IMR-90 (cell line): ENCODE measurements around the gene PFKP. TPM values are rescaled to one million over a fixed set of nuclear protein-coding genes. Genes with fewer than 3 reads are reported as not detected.

Experiments used
- ATAC-seq: fragments of 200-7000 bp; cut with Tn5 transposase; 2 replicates; pipeline ENCODE4 v1.9.1; 2020; ENCODE audit warnings: low read depth, mild to moderate bottlenecking, moderate library complexity
- BruUV-seq: library from RNA; stranded (reverse); fragments of 400-500 nt; replicated peaks from 2 replicates; lab custom pipeline; 2021; lab: Mats Ljungman, UMichigan
- CTCF ChIA-PET: fragments of 300-600 bp; formaldehyde crosslinking; extraction: SDS; loops from one replicate; lab custom pipeline; 2021; ENCODE audit warnings: antibody characterized with exemption; lab: Yijun Ruan, JAX
- POLR2A ChIA-PET: fragments of 300-600 bp; sonication (Branson Sonifier 250); formaldehyde crosslinking; loops from one replicate; lab custom pipeline; 2022; ENCODE audit warnings: antibody characterized with exemption; ENCODE audit not compliant: unreplicated experiment; lab: Charles Lee
- DNase-seq: peaks from one replicate; pipeline ENCODE4 v3.0.0; 2013
- H2AFZ ChIP-seq: replicated peaks from 2 replicates; pipeline ENCODE3; 2013; ENCODE audit warnings: low read length, mild to moderate bottlenecking; ENCODE audit not compliant: poor library complexity
- H2AK5ac ChIP-seq: 2 replicates; pipeline ENCODE4 v1.6.1; 2013; ENCODE audit warnings: low read depth, low read length, inconsistent platforms
- H2AK9ac ChIP-seq: replicated peaks from 2 replicates; pipeline ENCODE3; 2013; ENCODE audit warnings: mild to moderate bottlenecking, low read depth, low read length, moderate library complexity; ENCODE audit not compliant: poor library complexity
- H2BK120ac ChIP-seq: 2 replicates; pipeline ENCODE4 v1.6.1; 2013; ENCODE audit warnings: low read depth, low read length, inconsistent platforms
- H2BK15ac ChIP-seq: 3 replicates; pipeline ENCODE4 v1.6.1; 2013; ENCODE audit warnings: low read depth, low read length, inconsistent platforms
- H2BK20ac ChIP-seq: 2 replicates; pipeline ENCODE4 v1.6.1; 2013; ENCODE audit warnings: low read depth, mild to moderate bottlenecking, inconsistent platforms, low read length, moderate library complexity
- H2BK5ac ChIP-seq: 2 replicates; pipeline ENCODE4 v1.6.1; 2013; ENCODE audit warnings: mild to moderate bottlenecking, low read depth, low read length, inconsistent platforms; ENCODE audit not compliant: poor library complexity, severe bottlenecking
- H3K14ac ChIP-seq: replicated peaks from 2 replicates; pipeline ENCODE4 v1.6.1; 2013; ENCODE audit warnings: low read depth, low read length, inconsistent platforms
- H3K18ac ChIP-seq: 2 replicates; pipeline ENCODE4 v1.6.1; 2013; ENCODE audit warnings: low read depth, low read length, control low read depth
- H3K23ac ChIP-seq: 2 replicates; pipeline ENCODE4 v1.6.1; 2013; ENCODE audit warnings: low read depth, low read length, inconsistent platforms
- H3K27ac ChIP-seq: 2 replicates; pipeline ENCODE4 v1.5.1; 2013; ENCODE audit warnings: mild to moderate bottlenecking, control low read depth, low read length; ENCODE audit not compliant: insufficient read depth
- H3K27me3 ChIP-seq: 2 replicates; pipeline ENCODE4 v1.6.1; 2013; ENCODE audit warnings: low read length; ENCODE audit not compliant: control insufficient read depth, insufficient read depth
- H3K36me3 ChIP-seq: 2 replicates; pipeline ENCODE4 v1.6.1; 2013; ENCODE audit warnings: low read length, mixed read lengths; ENCODE audit not compliant: control insufficient read depth, insufficient read depth
- H3K4ac ChIP-seq: 2 replicates; pipeline ENCODE4 v1.6.1; 2013; ENCODE audit warnings: low read depth, low read length, inconsistent platforms
- H3K4me1 ChIP-seq: 2 replicates; pipeline ENCODE4 v1.6.1; 2013; ENCODE audit warnings: low read length, mixed read lengths; ENCODE audit not compliant: control insufficient read depth, insufficient read depth
- H3K4me2 ChIP-seq: 2 replicates; pipeline ENCODE4 v1.6.1; 2013; ENCODE audit warnings: low read depth, mild to moderate bottlenecking, control low read depth, low read length, moderate library complexity
- H3K4me3 ChIP-seq: 2 replicates; pipeline ENCODE4 v1.5.1; 2013; ENCODE audit warnings: low read depth, mild to moderate bottlenecking, control low read depth, low read length, moderate library complexity; ENCODE audit not compliant: insufficient read depth
- H3K56ac ChIP-seq: 2 replicates; pipeline ENCODE4 v1.6.1; 2013; ENCODE audit warnings: low read length, inconsistent platforms; ENCODE audit not compliant: insufficient read depth; ENCODE audit errors: extremely low read depth
- H3K79me1 ChIP-seq, 2 experiments: 2 replicates each; pipeline ENCODE4 v1.6.1; 2013; ENCODE audit warnings: low read length in 2 of 2, inconsistent platforms in 1 of 2, low read depth in 1 of 2
- H3K9ac ChIP-seq: 2 replicates; pipeline ENCODE4 v1.6.1; 2013; ENCODE audit warnings: low read depth, low read length, control low read depth
- H3K9me1 ChIP-seq: 2 replicates; pipeline ENCODE4 v1.6.1; 2013; ENCODE audit warnings: low read length, inconsistent platforms; ENCODE audit not compliant: insufficient read depth
- H3K9me3 ChIP-seq: 2 replicates; pipeline ENCODE4 v1.6.1; 2013; ENCODE audit warnings: low read length; ENCODE audit not compliant: control insufficient read depth, insufficient read depth
- H4K20me1 ChIP-seq: 2 replicates; pipeline ENCODE4 v1.6.1; 2013; ENCODE audit warnings: low read length, inconsistent platforms; ENCODE audit not compliant: insufficient read depth
- H4K5ac ChIP-seq: 2 replicates; pipeline ENCODE4 v1.6.1; 2013; ENCODE audit warnings: mild to moderate bottlenecking, low read depth, low read length, control low read depth
- H4K8ac ChIP-seq, 2 experiments: 2 replicates each; pipeline ENCODE4 v1.6.1; 2013; ENCODE audit warnings: low read depth in 2 of 2, low read length in 2 of 2, control low read depth in 1 of 2, inconsistent platforms in 1 of 2
- H4K91ac ChIP-seq: 2 replicates; pipeline ENCODE4 v1.6.1; 2013; ENCODE audit warnings: low read depth, low read length, inconsistent platforms; ENCODE audit not compliant: insufficient read depth
- BHLHE40 ChIP-seq: fragments of 150-350 bp; IDR thresholded peaks from 2 replicates; pipeline ENCODE4 v1.6.1; 2016; ENCODE audit warnings: mild to moderate bottlenecking, low read depth, low read length
- CEBPB ChIP-seq: IDR thresholded peaks from 2 replicates; pipeline ENCODE4 v1.6.1; 2012; ENCODE audit warnings: low read depth, low read length, improper control_type of control experiment
- CHD1 ChIP-seq: IDR thresholded peaks from 2 replicates; pipeline ENCODE4 v1.6.1; 2012; ENCODE audit warnings: low read depth, low read length, improper control_type of control experiment
- ELK1 ChIP-seq: fragments of 150-350 bp; IDR thresholded peaks from 2 replicates; pipeline ENCODE4 v1.6.1; 2016; ENCODE audit warnings: low read depth, mild to moderate bottlenecking, low read length, moderate library complexity, borderline replicate concordance
- FOS ChIP-seq: fragments of 150-350 bp; IDR thresholded peaks from 2 replicates; pipeline ENCODE4 v1.6.1; 2016; ENCODE audit warnings: low read depth, low read length
- MAFK ChIP-seq: IDR thresholded peaks from 2 replicates; pipeline ENCODE4 v1.6.1; 2012; ENCODE audit warnings: low read depth, low read length, improper control_type of control experiment
- MAZ ChIP-seq: IDR thresholded peaks from 2 replicates; pipeline ENCODE4 v1.6.1; 2012; ENCODE audit warnings: low read depth, mild to moderate bottlenecking, low read length, improper control_type of control experiment, moderate library complexity, borderline replicate concordance
- NFE2L2 ChIP-seq: fragments of 150-350 bp; IDR thresholded peaks from 2 replicates; pipeline ENCODE4 v1.6.1; 2016; ENCODE audit warnings: low read depth, mild to moderate bottlenecking, low read length
- POLR2A ChIP-seq: IDR thresholded peaks from 2 replicates; pipeline ENCODE4 v1.6.1; 2012; ENCODE audit warnings: mild to moderate bottlenecking, low read depth, low read length
- RAD21 ChIP-seq: IDR thresholded peaks from 2 replicates; pipeline ENCODE4 v1.6.1; 2012; ENCODE audit warnings: low read length, improper control_type of control experiment
- RCOR1 ChIP-seq: IDR thresholded peaks from 2 replicates; pipeline ENCODE4 v1.6.1; 2012; ENCODE audit warnings: mild to moderate bottlenecking, low read length, improper control_type of control experiment; ENCODE audit not compliant: insufficient replicate concordance
- RFX5 ChIP-seq: IDR thresholded peaks from 2 replicates; pipeline ENCODE4 v1.8.0; 2012; ENCODE audit warnings: low read depth, mild to moderate bottlenecking, low read length, moderate library complexity
- SMC3 ChIP-seq: fragments of 150-350 bp; IDR thresholded peaks from 2 replicates; pipeline ENCODE4 v1.6.1; 2016; ENCODE audit warnings: low read depth, mild to moderate bottlenecking, antibody characterized with exemption, low read length, moderate library complexity
- USF2 ChIP-seq: fragments of 150-350 bp; IDR thresholded peaks from 2 replicates; pipeline ENCODE4 v1.6.1; 2017; ENCODE audit warnings: mild to moderate bottlenecking, antibody characterized with exemption, low read length, low read depth
- WGBS, 2 experiments: methylation state at CpG; one replicate each; pipeline versions ENCODE4 v1.1.5 to v1.1.7; 2013; ENCODE audit warnings: missing lambda C conversion rate in 2 of 2; ENCODE audit not compliant: insufficient read length in 1 of 2; ENCODE audit errors: extremely low coverage in 2 of 2; 5-methylcytosine and 5-hydroxymethylcytosine counted together
- dilution Hi-C: fragments of 300-500 bp; cut with HindIII; formaldehyde crosslinking; loops from one replicate; pipeline ENCODE4 v1.14.3; 2018; ENCODE audit warnings: low sequenced_read_pairs; ENCODE audit not compliant: unreplicated experiment
- in situ Hi-C: fragments of 300-500 bp; cut with MboI; formaldehyde crosslinking; loops from 3 replicates; pipeline ENCODE4 v1.14.3; 2019; ENCODE audit warnings: low sequenced_read_pairs, inconsistent platforms, mixed read lengths
- intact Hi-C: fragments of 100-400 bp; cut with micrococcal nuclease; formaldehyde crosslinking; loops from 2 replicates; pipeline ENCODE4 v1.10.0; 2022
- polyA plus RNA-seq, 3 experiments: library from polyadenylated mRNA; depleted of rRNA; stranded (reverse); fragments of >200 nt; gene quantifications; 2 replicates each; pipeline ENCODE4 v1.2.3, GENCODE V29; 2012; ENCODE audit warnings: low replicate concordance in 1 of 3
- total RNA-seq: library from RNA; depleted of rRNA; stranded (reverse); fragments of >200 nt; gene quantifications from 2 replicates; pipeline ENCODE4 v1.2.3, GENCODE V29; 2012
- TF ChIP-seq, protein P1 (sequence below): conservative IDR thresholded peaks from 2 replicates; pipeline ENCODE4 v1.5.1; 2012; ENCODE audit warnings: mild to moderate bottlenecking, low read depth, low read length, improper control_type of control experiment

PFKP gene
- total and polyA plus RNA-seq, 2 of the 4 experiments (the other 2 are of a cell fraction), result 223 to 294 TPM

DNA sequence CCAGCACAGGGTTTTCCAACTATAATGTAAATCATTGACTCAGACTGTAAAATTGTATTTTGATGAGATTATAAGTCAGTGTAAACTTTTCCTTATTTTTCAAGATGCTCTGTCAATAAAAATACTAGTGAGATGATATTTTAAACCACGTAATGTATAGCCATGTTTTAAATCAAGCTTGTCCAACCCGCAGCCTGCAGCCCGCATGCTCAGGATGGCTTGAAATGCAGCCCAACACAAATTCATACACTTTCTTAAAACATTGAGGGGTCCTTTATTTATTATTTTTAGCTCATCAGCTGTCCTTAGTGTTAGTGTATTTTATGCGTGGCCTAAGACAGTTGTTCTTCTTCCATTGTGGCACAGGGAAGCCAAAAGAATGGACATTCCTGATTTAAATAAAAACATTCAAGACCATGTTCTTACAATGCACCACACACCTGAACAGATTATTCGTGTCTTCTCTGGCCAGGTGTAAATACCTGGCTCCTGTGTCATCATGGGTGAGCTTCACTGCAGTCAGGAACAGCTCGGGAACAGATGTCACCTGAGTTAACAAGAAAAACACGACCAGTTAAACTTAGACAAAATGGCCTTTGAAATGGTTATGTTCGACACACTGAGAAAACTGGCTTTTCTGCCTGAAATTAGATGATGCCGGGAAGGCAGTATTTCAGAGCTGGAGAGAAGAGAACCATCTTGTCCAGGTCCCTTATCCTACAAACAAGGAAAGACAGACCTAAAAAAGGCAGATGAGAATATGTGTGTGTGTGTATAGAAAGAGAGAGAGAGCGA, 99.3 kb downstream of the PFKP start:
- intact Hi-C loops, result no loop called here
- Histone ChIP-seq H3K4me3 (no peak overlapping the region), H3K18ac (no peak overlapping the region), H2BK20ac (no peak overlapping the region), H3K9ac (no peak overlapping the region), H3K36me3 (peaks cover 56% of the 10 kb centered on the region), H2AFZ (no peak overlapping the region), H2AK5ac (no peak overlapping the region), H3K9me3 (no peaks in the 10 kb centered on the region), H2BK120ac (no peak overlapping the region), H3K79me1 (peaks cover 23 to 71% of the 10 kb centered on the region in 2 experiments), H3K14ac (no peak overlapping the region), H3K23ac (no peak overlapping the region), H3K4ac (no peak overlapping the region), H3K27me3 (no peaks in the 10 kb centered on the region), H2BK15ac (no peak overlapping the region), H4K5ac (no peak overlapping the region), H4K91ac (no peak overlapping the region), H3K9me1 (peaks cover 3% of the 10 kb centered on the region; the same call in 1 of the 2 replicates), H4K8ac (no peak overlapping the region), H3K56ac (no peak overlapping the region), H3K4me1 (0 out of 2 replicates have a peak, but pooled peaks cover 1% of the 10 kb centered on the region), H3K27ac (no peak overlapping the region), H3K4me2 (no peak overlapping the region), H2BK5ac (no peak overlapping the region), H4K20me1 (peaks cover 8% of the 10 kb centered on the region; the same call in 1 of the 2 replicates), H2AK9ac (no peak overlapping the region)
- in situ Hi-C loops, result no loop called here
- ATAC-seq, result no peak
- DNase-seq, result no peak
- ChIA-PET CTCF (no interaction called here), POLR2A (no interaction called here)
- no TSS peak for BruUV-seq
- dilution Hi-C loops, result no loop called here
- 100% methylated on average over 1 of the region's 10 CpGs; no CpG with 5 or more reads in 1 of the 2 experiments for WGBS, 2 experiments
- TF ChIP-seq ELK1 (no peak), RCOR1 (no peak), CHD1 (no peak), MAFK (no peak), CEBPB (no peak), POLR2A (no peak), RFX5 (no peak), BHLHE40 (no peak), FOS (no peak), MAZ (no peak), RAD21 (no peak), SMC3 (no peak), USF2 (no peak), NFE2L2 (no peak)
- TF ChIP-seq, protein P1, sequence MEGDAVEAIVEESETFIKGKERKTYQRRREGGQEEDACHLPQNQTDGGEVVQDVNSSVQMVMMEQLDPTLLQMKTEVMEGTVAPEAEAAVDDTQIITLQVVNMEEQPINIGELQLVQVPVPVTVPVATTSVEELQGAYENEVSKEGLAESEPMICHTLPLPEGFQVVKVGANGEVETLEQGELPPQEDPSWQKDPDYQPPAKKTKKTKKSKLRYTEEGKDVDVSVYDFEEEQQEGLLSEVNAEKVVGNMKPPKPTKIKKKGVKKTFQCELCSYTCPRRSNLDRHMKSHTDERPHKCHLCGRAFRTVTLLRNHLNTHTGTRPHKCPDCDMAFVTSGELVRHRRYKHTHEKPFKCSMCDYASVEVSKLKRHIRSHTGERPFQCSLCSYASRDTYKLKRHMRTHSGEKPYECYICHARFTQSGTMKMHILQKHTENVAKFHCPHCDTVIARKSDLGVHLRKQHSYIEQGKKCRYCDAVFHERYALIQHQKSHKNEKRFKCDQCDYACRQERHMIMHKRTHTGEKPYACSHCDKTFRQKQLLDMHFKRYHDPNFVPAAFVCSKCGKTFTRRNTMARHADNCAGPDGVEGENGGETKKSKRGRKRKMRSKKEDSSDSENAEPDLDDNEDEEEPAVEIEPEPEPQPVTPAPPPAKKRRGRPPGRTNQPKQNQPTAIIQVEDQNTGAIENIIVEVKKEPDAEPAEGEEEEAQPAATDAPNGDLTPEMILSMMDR, result no peak
